ENCODE data around the gene LETMD1. TPM values are rescaled to one million over a fixed set of nuclear protein-coding genes. Genes with fewer than 3 reads are reported as not detected.
"Not testable (repeated sequence)": the region's sequence is repeated elsewhere in the genome, so short reads cannot be mapped to it uniquely, and the experiment has no call there.

LETMD1 gene
- total RNA-seq, 1 experiment from 2014 or later = 39.9 TPM

DNA sequence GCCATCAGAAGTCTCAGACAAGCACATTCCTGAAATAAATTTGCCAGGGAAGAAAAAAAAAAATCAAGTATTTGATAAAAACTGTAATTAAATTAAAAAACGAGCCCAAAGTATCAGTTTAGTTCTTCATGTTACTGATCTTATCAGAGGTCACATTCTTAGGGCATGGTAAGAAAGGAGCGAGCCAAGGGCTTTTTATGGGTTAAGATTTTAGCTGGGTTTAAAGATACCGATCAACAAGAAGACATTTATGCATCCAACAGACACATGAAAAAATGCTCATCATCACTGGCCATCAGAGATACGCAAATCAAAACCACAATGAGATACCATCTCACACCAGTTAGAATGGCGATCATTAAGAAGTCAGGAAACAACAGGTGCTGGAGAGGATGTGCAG, 30.2 kb downstream of the LETMD1 start:
- not testable (repeated sequence) for H3K4me3 ChIP-seq (ENCODE audit: insufficient read depth, low read depth, low read length); H3K36me3 ChIP-seq (replicated peaks; ENCODE audit: control insufficient read depth, insufficient read depth, low read length); DNase-seq; H3K27me3 ChIP-seq (ENCODE audit: control insufficient read depth, insufficient read depth, low read length)

DNA sequence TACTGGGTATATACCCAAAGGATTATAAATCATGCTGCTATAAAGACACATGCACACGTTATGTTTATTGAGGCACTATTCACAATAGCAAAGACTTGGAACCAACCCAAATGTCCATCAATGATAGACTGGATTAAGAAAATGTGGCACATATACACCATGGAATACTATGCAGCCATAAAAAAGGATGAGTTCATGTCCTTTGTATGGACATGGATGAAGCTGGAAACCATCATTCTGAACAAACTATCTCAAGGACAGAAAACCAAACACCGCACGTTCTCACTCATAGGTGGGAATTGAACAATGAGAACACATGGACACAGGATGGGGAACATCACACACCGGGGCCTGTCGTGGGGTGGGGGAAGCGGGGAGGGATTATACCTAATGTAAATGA, 30.7 kb downstream of the LETMD1 start:
- not testable (repeated sequence) for DNase-seq; H3K36me3 ChIP-seq (replicated peaks; ENCODE audit: control insufficient read depth, insufficient read depth, low read length); H3K27me3 ChIP-seq (ENCODE audit: control insufficient read depth, insufficient read depth, low read length); H3K4me3 ChIP-seq (ENCODE audit: insufficient read depth, low read depth, low read length)

DNA sequence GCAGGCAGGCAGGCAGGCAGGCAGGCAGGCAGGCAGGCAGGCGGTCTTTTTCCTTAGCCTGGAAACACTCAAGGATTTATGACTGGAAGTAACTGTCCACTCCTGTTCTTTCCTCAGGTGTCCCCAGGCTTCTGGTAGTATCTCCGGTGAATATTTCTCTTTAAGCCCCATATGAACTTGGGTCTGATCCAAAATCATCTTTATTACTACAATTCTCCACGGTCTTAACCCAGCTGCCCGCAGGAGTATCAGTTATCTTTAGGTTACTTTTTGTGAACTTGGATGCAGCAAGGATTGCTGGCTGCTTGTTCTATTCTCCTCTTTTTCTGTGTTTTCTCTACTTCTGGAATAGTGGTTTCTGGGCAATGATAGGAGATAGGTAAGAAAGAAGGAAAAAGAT, 32.0 kb downstream of the LETMD1 start:
- Histone ChIP-seq H3K36me3 (replicated peaks; ENCODE audit: control insufficient read depth, insufficient read depth, low read length) (peaks cover 2% of the 10 kb centered on the region), H3K27me3 (ENCODE audit: control insufficient read depth, insufficient read depth, low read length) (no peaks in the 10 kb centered on the region), H3K4me3 (ENCODE audit: insufficient read depth, low read depth, low read length) (no peak overlapping the region)
- DNase-seq = no peak

DNA sequence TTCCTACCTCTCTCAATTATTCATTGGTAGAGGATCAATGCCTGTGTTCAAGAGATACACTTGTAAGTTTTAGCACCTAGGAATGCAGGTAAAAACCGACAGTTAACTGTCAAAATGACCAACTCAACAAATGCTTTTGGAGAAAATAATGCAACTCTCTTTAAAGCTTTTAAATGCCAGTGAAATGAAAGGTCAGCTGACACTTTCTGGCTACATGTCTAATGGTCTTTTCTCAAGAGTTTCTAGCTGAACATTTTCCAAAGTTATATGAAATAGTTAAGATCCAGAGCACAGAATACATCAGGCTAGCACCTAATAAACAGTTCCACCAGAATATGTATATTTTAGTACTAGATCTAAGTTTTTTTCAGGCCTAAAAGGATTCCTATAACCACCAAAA, 33.3 kb downstream of the LETMD1 start:
- no peaks in the 10 kb centered on the region for H3K27me3 ChIP-seq (ENCODE audit: control insufficient read depth, insufficient read depth, low read length)
- no peaks in the 10 kb centered on the region; the same call in 1 of the 2 replicates for H3K36me3 ChIP-seq (replicated peaks; ENCODE audit: control insufficient read depth, insufficient read depth, low read length)
- no peak overlapping the region for H3K4me3 ChIP-seq (ENCODE audit: insufficient read depth, low read depth, low read length)
- no peak for DNase-seq

DNA sequence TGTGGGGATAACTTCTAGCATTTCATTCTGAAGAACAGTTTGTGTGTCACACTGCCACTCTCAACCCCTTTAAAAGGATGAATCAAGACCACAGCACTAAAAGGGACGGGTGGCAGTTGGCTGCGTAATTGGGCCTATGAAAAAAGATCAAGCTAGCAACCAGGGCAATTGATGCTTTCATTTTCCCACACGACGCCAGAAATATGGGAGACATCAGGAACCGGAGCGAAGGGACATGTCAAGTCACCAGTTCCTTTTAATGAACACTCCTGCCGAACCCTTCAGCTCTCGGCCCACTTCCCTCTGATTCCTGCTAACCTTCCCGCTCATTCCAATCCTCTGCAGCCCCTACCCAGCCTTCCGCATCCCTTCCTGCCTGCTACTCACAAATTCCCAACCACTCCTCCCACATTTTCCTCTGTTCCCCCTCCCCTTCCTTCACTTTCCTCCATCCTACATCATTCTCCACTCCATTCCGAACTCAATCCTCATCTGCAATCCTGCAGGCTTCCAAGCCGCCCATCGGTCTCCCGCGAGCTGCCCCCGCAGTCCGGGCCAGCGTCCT, 34.5 kb downstream of the LETMD1 start:
- H3K36me3 ChIP-seq (replicated peaks; ENCODE audit: control insufficient read depth, insufficient read depth, low read length) = no peaks in the 10 kb centered on the region
- H3K27me3 ChIP-seq (ENCODE audit: control insufficient read depth, insufficient read depth, low read length) = no peaks in the 10 kb centered on the region
- DNase-seq = no peak
- peak overlapping the region; percentile 82 for H3K4me3 ChIP-seq (ENCODE audit: insufficient read depth, low read depth, low read length)

DNA sequence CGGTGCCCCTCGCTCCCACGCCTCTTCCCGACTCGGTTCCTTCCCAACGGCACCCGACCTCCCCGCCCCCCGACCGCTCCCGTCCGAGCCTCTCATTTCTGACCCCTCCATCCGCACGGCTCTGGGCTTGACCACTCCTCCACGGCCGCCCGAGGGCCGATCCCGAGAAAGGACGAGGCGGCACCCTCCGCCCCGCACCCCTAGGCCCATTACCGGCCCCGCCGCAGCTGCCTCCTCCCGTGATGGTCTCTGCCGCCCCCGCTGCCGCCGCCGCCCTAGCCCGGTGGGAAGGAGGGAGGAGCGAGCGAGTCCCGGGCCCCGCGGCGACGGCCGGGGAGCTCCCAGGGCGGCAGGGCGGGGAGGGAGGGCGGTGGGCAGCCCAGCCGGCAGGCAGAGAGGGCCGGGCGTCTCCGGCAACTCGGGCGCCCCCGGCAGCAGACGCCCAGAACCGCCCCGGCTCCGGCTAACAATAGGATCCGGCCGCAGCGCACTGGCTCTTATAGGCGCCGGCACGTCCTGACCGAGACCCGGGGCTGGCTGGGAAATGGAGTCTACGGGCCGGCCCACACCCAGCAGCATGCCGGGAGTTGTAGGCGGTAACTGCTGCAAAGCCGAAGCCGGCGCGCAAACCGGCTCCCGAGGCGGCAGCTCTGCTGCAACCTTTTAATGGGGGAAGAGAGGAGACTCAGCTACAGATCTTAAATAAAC, 35.2 kb downstream of the LETMD1 start, which contains the start of gene CSRNP2:
TSS of gene CSRNP2 (minus strand) at position 471 of the 708 bp plus-strand sequence. CDS start 7,035 bp downstream, outside the sequence.
- DNase-seq = peak; percentile 98
- Histone ChIP-seq H3K4me3 (ENCODE audit: insufficient read depth, low read depth, low read length) (peak within 1 kb of the TSS; percentile 82), H3K36me3 (replicated peaks; ENCODE audit: control insufficient read depth, insufficient read depth, low read length) (no peaks in the 10 kb centered on the region), H3K27me3 (ENCODE audit: control insufficient read depth, insufficient read depth, low read length) (no peaks in the 10 kb centered on the region)

DNA sequence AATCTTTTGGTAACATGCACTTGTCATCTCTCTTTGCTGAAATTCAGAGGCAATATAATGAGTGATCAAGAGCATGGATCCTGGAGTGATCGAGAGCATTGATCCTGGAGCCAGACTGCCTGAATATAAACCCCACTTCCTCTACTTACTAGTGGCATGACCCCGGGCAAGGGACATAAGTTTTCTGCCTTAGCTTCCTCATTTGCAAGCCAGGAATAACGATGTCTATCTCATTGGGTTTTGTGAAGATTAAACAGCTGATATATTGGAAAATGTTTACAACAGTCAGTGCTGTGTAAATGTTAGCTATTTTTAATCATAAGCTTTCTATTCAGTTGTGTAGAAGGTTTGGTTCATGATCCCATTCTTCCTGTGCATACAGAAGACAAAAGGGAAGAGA, 37.6 kb downstream of the LETMD1 start:
- Histone ChIP-seq H3K27me3 (ENCODE audit: control insufficient read depth, insufficient read depth, low read length) (no peaks in the 10 kb centered on the region), H3K4me3 (ENCODE audit: insufficient read depth, low read depth, low read length) (no peak overlapping the region), H3K36me3 (replicated peaks; ENCODE audit: control insufficient read depth, insufficient read depth, low read length) (no peaks in the 10 kb centered on the region)
- DNase-seq = no peak

DNA sequence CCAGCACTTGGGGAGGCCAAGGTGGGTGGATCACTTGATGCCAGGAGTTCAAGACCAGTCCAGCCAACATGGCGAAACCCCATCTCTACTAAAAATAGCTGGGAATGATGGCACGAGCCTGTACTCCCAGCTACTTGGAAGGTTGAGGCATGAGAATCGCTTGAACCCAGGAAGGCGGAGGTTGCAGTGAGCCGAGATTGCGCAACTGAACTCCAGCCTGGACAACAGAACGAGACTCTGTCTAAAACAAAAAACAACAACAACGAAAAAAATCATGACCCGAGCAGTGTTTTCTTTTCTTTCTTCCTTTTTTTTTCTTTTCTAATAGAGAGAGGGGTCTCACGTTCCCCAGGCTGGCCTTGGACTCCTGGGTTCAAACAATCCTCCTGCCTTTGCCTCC, 38.8 kb downstream of the LETMD1 start:
- Histone ChIP-seq H3K36me3 (replicated peaks; ENCODE audit: control insufficient read depth, insufficient read depth, low read length) (no peaks in the 10 kb centered on the region; the same call in 1 of the 2 replicates), H3K27me3 (ENCODE audit: control insufficient read depth, insufficient read depth, low read length) (no peaks in the 10 kb centered on the region), H3K4me3 (ENCODE audit: insufficient read depth, low read depth, low read length) (no peak overlapping the region)
- no peak for DNase-seq

DNA sequence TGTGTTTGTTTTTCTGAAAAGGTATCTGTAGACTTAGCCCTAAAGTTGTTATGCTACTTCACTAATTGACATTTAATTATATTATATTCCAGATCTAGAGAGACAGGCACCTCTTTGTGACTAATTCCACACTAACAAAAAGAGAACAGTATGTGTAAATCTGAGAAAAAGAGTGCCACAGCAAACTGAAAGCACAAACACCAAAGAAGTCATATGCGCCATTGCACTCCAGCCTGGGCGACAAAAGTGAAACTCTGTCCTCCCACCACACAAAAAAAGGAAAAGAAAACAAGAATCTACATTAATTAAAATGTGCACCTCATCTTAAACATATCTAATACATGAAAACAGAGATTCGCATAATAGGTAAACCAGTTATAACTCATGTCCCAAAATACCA, 39.7 kb downstream of the LETMD1 start:
- Histone ChIP-seq H3K36me3 (replicated peaks; ENCODE audit: control insufficient read depth, insufficient read depth, low read length) (no peaks in the 10 kb centered on the region; the same call in 1 of the 2 replicates), H3K4me3 (ENCODE audit: insufficient read depth, low read depth, low read length) (no peak overlapping the region), H3K27me3 (ENCODE audit: control insufficient read depth, insufficient read depth, low read length) (no peaks in the 10 kb centered on the region)
- DNase-seq = no peak

DNA sequence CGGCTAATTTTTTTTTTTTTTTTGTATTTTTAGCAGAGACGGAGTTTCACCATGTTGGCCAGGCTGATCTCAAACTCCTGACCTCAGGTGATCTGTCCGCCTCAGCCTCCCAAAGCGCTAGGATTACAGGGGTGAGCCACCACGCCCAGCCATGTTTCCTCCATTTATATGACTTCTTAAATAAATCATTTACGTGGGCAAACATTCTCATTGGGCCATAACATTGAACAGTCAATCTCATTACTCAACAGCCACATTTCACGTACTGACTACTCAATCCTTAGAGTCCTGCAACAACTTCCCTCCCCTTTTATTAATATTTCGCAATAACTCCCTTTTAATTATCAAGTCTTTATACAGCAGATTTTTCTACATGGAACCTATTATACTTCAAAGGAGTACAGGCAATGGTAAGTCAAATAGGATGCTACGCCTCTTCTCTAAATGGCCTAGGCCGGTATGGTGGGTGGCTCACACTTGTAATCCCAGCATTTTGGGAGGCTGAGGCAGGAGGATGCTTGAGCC, 42.6 kb downstream of the LETMD1 start:
- DNase-seq = no peak
- Histone ChIP-seq H3K36me3 (replicated peaks; ENCODE audit: control insufficient read depth, insufficient read depth, low read length) (peaks cover 8% of the 10 kb centered on the region), H3K4me3 (ENCODE audit: insufficient read depth, low read depth, low read length) (no peak overlapping the region), H3K27me3 (ENCODE audit: control insufficient read depth, insufficient read depth, low read length) (no peaks in the 10 kb centered on the region)

DNA sequence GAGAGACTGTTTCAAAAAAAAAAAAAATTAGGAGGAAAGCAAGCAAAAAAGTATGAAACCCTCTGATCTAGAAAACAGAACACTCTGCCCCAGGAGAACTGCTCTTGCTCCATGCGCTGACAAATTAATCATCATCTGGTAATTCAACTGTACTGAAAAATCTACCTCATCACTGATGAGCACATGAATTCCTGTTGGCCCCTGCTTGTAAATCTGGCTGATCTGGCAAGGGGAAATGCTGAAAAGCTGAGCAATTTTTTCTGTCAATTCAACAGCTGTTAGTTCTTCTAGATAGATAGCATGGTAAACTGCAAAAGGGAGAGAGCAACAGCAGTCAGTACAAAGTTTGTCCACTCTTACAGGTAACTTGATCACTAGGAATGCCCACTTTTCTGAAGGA, 50.5 kb downstream of the LETMD1 start:
- Histone ChIP-seq H3K4me3 (ENCODE audit: insufficient read depth, low read depth, low read length) (no peak overlapping the region), H3K36me3 (replicated peaks; ENCODE audit: control insufficient read depth, insufficient read depth, low read length) (peaks cover 20% of the 10 kb centered on the region), H3K27me3 (ENCODE audit: control insufficient read depth, insufficient read depth, low read length) (no peaks in the 10 kb centered on the region)
- no peak for DNase-seq

DNA sequence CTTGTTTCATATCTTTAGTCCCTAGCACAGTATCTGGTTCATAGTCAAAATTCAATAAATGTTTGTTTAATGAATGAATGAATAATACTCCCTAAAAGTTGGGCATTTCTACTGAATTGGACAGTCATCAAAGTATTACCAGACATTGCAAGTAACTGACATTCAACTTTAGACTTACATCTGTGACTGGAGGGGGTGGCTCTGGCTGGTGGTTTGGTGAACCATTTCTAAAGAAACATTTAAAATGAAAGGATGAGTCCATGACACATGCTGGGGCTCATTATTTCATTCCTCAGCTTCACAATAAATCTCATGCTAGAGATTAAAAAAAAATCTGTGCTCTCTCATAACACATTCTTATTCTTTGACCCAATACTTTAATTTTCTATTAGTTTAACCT, 55.9 kb downstream of the LETMD1 start:
- Histone ChIP-seq H3K4me3 (ENCODE audit: insufficient read depth, low read depth, low read length) (no peak overlapping the region), H3K27me3 (ENCODE audit: control insufficient read depth, insufficient read depth, low read length) (no peaks in the 10 kb centered on the region), H3K36me3 (replicated peaks; ENCODE audit: control insufficient read depth, insufficient read depth, low read length) (peaks cover 14% of the 10 kb centered on the region)
- DNase-seq = no peak

DNA sequence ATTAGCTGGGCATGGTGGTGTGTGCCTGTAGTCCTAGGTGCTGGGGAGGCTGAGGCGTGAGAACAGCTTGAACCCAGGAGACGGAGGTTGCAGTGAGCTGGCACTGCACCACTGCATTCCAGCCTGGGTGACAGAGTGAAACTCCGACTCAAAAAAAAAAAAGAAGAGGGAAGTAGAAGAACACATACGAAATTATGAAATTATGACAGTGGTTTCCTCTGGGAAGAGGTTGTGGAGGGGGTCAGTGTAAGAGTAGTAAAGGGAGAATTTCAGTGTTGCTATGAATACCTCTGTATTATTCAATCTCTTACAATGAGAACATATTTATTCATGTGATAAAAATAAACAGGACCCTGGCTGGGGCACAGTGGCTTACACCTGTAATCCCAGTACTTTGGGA, 60.0 kb downstream of the LETMD1 start:
- DNase-seq = no peak
- Histone ChIP-seq H3K27me3 (ENCODE audit: control insufficient read depth, insufficient read depth, low read length) (no peaks in the 10 kb centered on the region), H3K36me3 (replicated peaks; ENCODE audit: control insufficient read depth, insufficient read depth, low read length) (peaks cover 14% of the 10 kb centered on the region), H3K4me3 (ENCODE audit: insufficient read depth, low read depth, low read length) (no peak overlapping the region)

Measured in H7 (cell line).